ENCODE results near the gene C14orf119. TPM values are rescaled to one million over a fixed set of nuclear protein-coding genes. Genes with fewer than 3 reads are reported as not detected.

C14orf119 gene
- total RNA-seq, 1 experiment from 2014 or later, result 81.3 TPM

GRCh38 chr14:23070262-23071129 lies 24.8 kb upstream of the C14orf119 start:
- Mint-ChIP-seq H3K27ac (peak overlapping the region; percentile 96), H3K9me3 (no peaks in the 10 kb centered on the region), H3K4me3 (peak overlapping the region; percentile 95), H3K4me1 (peaks cover 38% of the 10 kb centered on the region), H3K36me3 (peaks cover 70% of the 10 kb centered on the region), H3K27me3 (ENCODE audit: low read depth) (no peaks in the 10 kb centered on the region)
- TF ChIP-seq, protein P1, sequence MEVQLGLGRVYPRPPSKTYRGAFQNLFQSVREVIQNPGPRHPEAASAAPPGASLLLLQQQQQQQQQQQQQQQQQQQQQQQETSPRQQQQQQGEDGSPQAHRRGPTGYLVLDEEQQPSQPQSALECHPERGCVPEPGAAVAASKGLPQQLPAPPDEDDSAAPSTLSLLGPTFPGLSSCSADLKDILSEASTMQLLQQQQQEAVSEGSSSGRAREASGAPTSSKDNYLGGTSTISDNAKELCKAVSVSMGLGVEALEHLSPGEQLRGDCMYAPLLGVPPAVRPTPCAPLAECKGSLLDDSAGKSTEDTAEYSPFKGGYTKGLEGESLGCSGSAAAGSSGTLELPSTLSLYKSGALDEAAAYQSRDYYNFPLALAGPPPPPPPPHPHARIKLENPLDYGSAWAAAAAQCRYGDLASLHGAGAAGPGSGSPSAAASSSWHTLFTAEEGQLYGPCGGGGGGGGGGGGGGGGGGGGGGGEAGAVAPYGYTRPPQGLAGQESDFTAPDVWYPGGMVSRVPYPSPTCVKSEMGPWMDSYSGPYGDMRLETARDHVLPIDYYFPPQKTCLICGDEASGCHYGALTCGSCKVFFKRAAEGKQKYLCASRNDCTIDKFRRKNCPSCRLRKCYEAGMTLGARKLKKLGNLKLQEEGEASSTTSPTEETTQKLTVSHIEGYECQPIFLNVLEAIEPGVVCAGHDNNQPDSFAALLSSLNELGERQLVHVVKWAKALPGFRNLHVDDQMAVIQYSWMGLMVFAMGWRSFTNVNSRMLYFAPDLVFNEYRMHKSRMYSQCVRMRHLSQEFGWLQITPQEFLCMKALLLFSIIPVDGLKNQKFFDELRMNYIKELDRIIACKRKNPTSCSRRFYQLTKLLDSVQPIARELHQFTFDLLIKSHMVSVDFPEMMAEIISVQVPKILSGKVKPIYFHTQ (CRISPR knock-in tag; IDR thresholded peaks at IDR 0.05), result no peak
- TF ChIP-seq CBFB (CRISPR knock-in tag; IDR thresholded peaks at IDR 0.05; ENCODE audit: low read depth) (no peak), NFYB (CRISPR knock-in tag; conservative IDR thresholded peaks at IDR 0.05; ENCODE audit: low read depth) (no peak), MXD4 (CRISPR knock-in tag; IDR thresholded peaks at IDR 0.05; ENCODE audit: borderline replicate concordance) (no peak), CREM (CRISPR knock-in tag; IDR thresholded peaks at IDR 0.05) (no peak), ZNF396 (CRISPR knock-in tag; IDR thresholded peaks at IDR 0.05; ENCODE audit: borderline replicate concordance) (no peak), TP53 (CRISPR knock-in tag; IDR thresholded peaks at IDR 0.05) (no peak), HMGXB4 (CRISPR knock-in tag; IDR thresholded peaks at IDR 0.05) (no peak), IRF1 (CRISPR knock-in tag; IDR thresholded peaks at IDR 0.05) (no peak), NR1H2 (CRISPR knock-in tag; IDR thresholded peaks at IDR 0.05) (no peak), ZNF416 (CRISPR knock-in tag; IDR thresholded peaks at IDR 0.05) (no peak), GRHL2 (CRISPR knock-in tag; IDR thresholded peaks at IDR 0.05; ENCODE audit: insufficient replicate concordance, severe bottlenecking) (no peak), SP1 (CRISPR knock-in tag; conservative IDR thresholded peaks at IDR 0.05) (no peak), ARID4B (CRISPR knock-in tag; IDR thresholded peaks at IDR 0.05; ENCODE audit: borderline replicate concordance) (no peak), TEAD1 (CRISPR knock-in tag; IDR thresholded peaks at IDR 0.05) (no peak)
- TF ChIP-seq, protein P2, sequence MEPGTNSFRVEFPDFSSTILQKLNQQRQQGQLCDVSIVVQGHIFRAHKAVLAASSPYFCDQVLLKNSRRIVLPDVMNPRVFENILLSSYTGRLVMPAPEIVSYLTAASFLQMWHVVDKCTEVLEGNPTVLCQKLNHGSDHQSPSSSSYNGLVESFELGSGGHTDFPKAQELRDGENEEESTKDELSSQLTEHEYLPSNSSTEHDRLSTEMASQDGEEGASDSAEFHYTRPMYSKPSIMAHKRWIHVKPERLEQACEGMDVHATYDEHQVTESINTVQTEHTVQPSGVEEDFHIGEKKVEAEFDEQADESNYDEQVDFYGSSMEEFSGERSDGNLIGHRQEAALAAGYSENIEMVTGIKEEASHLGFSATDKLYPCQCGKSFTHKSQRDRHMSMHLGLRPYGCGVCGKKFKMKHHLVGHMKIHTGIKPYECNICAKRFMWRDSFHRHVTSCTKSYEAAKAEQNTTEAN (CRISPR knock-in tag; IDR thresholded peaks at IDR 0.05), result no peak
- TF ChIP-seq, protein P3, sequence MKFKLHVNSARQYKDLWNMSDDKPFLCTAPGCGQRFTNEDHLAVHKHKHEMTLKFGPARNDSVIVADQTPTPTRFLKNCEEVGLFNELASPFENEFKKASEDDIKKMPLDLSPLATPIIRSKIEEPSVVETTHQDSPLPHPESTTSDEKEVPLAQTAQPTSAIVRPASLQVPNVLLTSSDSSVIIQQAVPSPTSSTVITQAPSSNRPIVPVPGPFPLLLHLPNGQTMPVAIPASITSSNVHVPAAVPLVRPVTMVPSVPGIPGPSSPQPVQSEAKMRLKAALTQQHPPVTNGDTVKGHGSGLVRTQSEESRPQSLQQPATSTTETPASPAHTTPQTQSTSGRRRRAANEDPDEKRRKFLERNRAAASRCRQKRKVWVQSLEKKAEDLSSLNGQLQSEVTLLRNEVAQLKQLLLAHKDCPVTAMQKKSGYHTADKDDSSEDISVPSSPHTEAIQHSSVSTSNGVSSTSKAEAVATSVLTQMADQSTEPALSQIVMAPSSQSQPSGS (CRISPR knock-in tag; IDR thresholded peaks at IDR 0.05; ENCODE audit: borderline replicate concordance, low read depth), result no peak
- ATAC-seq, result no peak
- POLR2A ChIA-PET, result interaction anchor here (2.3 kb wide), 1 partner anchor 12 kb away, joined by 6 read pairs; no protein-coding TSS in a partner anchor
- CTCF ChIA-PET, result interaction anchor here (0.7 to 4.6 kb wide), 12 partner anchors 13 to 224 kb away, joined by 3 to 49 read pairs (median 4); partner anchors contain the start of genes ACIN1, C14orf119 and CDH24
- no peak for DNase-seq (ENCODE audit: low spot score)

Data from WTC11 (cell line).